ENCODE results near the gene SLC30A10.
"Not testable (repeated sequence)": the region's sequence is repeated elsewhere in the genome, so short reads cannot be mapped to it uniquely, and the experiment has no call there.

Gene SLC30A10

DNA sequence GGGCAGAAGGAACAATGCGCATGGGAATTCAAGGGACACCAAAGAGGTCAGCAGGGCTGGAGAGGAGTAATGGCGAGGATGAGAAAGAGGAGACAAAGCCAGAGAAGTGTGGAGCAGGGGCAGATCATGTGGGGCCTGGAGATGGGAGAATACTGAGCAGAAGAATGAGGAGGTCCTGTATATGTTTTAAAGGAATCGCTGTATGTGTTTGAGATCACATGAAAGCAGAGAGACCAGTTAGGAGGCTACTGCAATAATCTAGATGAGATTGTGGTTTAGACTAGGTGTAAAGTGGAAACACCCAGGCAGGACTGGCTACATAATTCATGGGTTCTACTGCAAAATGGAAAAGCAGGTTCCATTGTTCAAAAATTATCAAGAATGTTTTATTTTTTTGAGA, 33.3 kb upstream of the SLC30A10 start:
- TF ChIP-seq, protein P1, sequence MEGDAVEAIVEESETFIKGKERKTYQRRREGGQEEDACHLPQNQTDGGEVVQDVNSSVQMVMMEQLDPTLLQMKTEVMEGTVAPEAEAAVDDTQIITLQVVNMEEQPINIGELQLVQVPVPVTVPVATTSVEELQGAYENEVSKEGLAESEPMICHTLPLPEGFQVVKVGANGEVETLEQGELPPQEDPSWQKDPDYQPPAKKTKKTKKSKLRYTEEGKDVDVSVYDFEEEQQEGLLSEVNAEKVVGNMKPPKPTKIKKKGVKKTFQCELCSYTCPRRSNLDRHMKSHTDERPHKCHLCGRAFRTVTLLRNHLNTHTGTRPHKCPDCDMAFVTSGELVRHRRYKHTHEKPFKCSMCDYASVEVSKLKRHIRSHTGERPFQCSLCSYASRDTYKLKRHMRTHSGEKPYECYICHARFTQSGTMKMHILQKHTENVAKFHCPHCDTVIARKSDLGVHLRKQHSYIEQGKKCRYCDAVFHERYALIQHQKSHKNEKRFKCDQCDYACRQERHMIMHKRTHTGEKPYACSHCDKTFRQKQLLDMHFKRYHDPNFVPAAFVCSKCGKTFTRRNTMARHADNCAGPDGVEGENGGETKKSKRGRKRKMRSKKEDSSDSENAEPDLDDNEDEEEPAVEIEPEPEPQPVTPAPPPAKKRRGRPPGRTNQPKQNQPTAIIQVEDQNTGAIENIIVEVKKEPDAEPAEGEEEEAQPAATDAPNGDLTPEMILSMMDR (IDR thresholded peaks at IDR 0.05; ENCODE audit: low read depth, low read length), result no peak
- no peak overlapping the region for H3K4me3 ChIP-seq (replicated peaks in 1 of 2; ENCODE audit: low read depth in 2 of 2, low read length in 2 of 2)
- no peak for DNase-seq (ENCODE audit: low read depth in 2 of 2)

GRCh38 chr1:219959540-219960203, 31.3 kb upstream of the SLC30A10 start:
- TF ChIP-seq, protein P1 (IDR thresholded peaks at IDR 0.05; ENCODE audit: low read depth, low read length), result no peak
- H3K4me3 ChIP-seq (replicated peaks in 1 of 2; ENCODE audit: low read depth in 2 of 2, low read length in 2 of 2), result no peak overlapping the region
- no peak for DNase-seq (ENCODE audit: low read depth in 2 of 2)

GRCh38 chr1:219958875-219959417, 30.6 kb upstream of the SLC30A10 start:
- no peak for DNase-seq (ENCODE audit: low read depth in 2 of 2)
- TF ChIP-seq, protein P1 (IDR thresholded peaks at IDR 0.05; ENCODE audit: low read depth, low read length), result no peak
- no peak overlapping the region for H3K4me3 ChIP-seq (replicated peaks in 1 of 2; ENCODE audit: low read depth in 2 of 2, low read length in 2 of 2)

DNA sequence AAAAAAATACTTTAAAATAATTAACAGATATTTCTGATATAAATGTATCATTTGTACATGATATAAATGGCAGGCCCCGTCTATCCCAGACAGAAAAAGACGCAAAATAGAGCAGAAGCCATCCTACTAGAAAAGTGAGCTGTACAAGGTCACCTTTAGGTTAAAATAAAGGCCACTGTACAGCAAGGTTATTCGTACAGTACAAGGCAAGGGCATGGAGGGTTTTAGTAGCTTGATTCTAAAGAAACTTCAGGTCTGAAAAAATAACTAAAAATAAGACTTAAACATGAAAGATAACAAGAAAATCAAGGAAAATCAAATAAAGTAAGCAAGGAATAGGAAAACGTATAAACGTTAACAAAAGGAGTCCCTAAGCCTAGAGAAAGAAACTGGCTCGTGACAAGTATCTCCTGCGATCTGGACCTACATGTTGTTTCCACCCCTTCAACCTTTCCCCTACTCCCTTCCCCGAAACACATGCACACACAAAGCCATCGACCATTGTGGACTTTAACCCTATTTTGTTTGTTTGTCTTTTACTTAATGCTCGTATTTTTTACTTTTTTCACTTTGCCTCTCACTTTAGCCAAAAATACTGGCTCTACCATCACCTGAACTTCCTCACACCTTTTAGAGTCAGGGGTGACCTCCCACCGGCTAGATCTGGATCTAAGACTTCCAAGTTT, 26.5 kb upstream of the SLC30A10 start:
- DNase-seq (ENCODE audit: low read depth in 2 of 2), result no peak
- TF ChIP-seq, protein P1 (IDR thresholded peaks at IDR 0.05; ENCODE audit: low read depth, low read length), result no peak
- H3K4me3 ChIP-seq (replicated peaks in 1 of 2; ENCODE audit: low read depth in 2 of 2, low read length in 2 of 2), result no peak overlapping the region

GRCh38 chr1:219954052-219954451, 25.7 kb upstream of the SLC30A10 start:
- TF ChIP-seq, protein P1 (IDR thresholded peaks at IDR 0.05; ENCODE audit: low read depth, low read length), result no peak
- no peak for DNase-seq (ENCODE audit: low read depth in 2 of 2)
- no peak overlapping the region for H3K4me3 ChIP-seq (replicated peaks in 1 of 2; ENCODE audit: low read depth in 2 of 2, low read length in 2 of 2)

DNA sequence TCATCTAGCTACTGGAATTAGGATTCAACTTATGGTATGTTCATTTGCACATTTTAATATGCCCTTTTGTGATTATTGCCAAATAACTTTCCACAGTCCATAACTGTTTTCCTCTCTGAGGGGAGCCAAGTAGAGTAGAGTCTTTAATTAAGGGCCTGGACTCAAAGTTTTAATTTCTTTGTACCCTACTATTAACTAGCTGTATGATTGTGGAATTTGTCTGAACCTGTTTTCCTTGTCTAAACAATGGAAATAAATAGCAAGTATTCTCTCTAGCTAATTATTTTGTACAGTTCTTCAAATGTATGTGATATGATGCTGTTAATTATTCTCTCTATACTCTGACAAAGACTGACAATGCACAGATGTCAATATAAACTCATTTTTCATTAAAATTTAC, 24.0 kb upstream of the SLC30A10 start:
- H3K4me3 ChIP-seq (replicated peaks in 1 of 2; ENCODE audit: low read depth in 2 of 2, low read length in 2 of 2), result no peak overlapping the region
- DNase-seq (ENCODE audit: low read depth in 2 of 2), result no peak

GRCh38 chr1:219949227-219949626, 20.9 kb upstream of the SLC30A10 start:
- not testable (repeated sequence) for DNase-seq (ENCODE audit: low read depth in 2 of 2); H3K4me3 ChIP-seq (replicated peaks in 1 of 2; ENCODE audit: low read depth in 2 of 2, low read length in 2 of 2)

More for the DNA sequence above, 24.0 kb upstream of the SLC30A10 start:
- TF ChIP-seq, protein P1 (IDR thresholded peaks at IDR 0.05; ENCODE audit: low read depth, low read length), result no peak

DNA sequence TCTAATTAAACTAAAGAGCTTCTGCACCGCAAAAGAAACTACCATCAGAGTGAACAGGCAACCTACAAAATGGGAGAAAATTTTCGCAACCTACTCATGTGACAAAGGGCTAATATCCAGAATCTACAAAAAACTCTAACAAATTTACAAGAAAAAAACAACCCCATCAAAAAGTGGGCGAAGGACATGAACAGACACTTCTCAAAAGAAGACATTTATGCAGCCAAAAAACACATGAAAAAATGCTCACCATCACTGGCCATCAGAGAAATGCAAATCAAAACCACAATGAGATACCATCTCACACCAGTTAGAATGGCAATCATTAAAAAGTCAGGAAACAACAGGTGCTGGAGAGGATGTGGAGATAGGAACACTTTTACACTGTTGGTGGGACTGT, 20.4 kb upstream of the SLC30A10 start:
- not testable (repeated sequence) for H3K4me3 ChIP-seq (replicated peaks in 1 of 2; ENCODE audit: low read depth in 2 of 2, low read length in 2 of 2); DNase-seq (ENCODE audit: low read depth in 2 of 2)

Data from cardiac fibroblast (primary cell).